DMS 273 (cell line): ENCODE measurements around the gene DMD.

ENCODE experiments used
- DNase-seq: peaks from one replicate; lab custom pipeline; 2025; ENCODE audit not compliant: unreplicated experiment; lab: John Stamatoyannopoulos, UW

The DMD gene

DNA sequence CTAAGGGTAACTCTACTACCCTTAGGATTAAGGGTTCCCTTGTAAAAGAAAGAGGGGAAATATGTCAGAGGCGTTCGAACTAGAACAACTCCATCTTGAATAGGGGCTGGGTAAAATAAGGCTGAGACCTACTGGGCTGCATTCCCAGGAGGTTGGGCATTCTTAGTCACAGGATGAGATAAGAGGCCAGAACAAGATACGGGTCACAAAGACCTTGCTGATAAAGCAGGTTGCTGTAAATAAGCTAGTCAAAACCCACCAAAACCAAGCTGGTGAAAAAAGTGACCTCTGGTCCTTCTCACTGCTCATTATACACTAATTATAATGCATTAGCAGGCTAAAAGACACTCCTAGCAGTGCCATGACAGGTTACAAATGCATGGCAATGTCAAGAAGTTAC is 922.0 kb downstream of the DMD start:
- DNase-seq: no peak

DNA sequence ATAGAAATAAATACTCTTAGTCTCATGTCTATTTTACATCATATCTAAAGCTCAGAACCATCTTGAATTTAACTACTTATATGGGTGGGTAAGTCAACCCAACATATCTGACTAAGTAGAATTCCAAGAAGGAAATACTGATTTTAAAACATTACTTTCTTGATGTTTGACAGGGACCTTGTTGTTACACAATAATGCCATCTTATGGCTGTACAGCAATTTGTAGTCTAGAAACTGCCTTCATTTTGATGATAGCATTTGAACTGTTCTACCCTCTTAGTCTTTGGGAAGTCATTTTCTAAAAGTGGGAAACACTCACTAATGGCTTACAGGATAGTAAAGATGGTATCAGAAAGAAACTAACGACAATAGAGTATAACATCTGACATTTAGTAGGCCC is 929.5 kb downstream of the DMD start:
- DNase-seq: no peak

DNA sequence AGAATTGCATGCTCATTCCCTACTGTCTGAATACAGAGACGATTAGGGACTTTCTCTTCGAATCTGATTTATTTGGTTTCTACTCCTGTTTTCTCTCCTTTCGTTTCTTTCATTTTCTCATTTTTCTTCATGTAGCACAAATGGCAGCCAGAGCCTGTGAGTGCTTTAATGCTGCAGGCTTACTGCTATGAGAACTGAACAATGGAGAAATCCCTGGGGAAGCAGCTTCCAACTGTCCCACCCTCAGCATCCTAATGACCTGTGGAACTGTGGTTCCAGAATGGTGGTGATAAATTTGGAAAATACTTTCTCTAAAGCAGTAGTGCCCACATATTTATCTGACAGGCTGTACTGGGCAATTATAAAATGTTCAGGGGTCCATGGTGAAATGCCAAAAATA is 930.4 kb downstream of the DMD start:
- DNase-seq: no peak

DNA sequence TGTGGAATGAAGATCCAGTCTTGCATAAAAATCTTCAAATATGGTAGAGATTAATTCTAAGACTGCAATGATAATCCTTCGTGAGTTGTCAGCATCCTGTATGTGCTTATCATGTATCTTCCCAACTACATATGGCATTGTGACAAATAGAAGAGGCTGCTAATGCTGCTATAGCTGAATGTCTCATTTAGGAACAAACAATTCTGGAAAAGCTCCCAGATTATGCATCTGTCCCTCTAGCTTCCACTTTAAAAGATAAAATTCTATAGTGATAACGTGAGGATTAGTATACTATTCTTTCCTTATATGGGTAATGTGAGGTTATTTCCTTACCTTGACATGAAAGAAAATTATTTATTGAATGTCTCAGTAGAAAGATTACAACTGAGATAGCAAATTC is 930.9 kb downstream of the DMD start:
- no peak for DNase-seq

DNA sequence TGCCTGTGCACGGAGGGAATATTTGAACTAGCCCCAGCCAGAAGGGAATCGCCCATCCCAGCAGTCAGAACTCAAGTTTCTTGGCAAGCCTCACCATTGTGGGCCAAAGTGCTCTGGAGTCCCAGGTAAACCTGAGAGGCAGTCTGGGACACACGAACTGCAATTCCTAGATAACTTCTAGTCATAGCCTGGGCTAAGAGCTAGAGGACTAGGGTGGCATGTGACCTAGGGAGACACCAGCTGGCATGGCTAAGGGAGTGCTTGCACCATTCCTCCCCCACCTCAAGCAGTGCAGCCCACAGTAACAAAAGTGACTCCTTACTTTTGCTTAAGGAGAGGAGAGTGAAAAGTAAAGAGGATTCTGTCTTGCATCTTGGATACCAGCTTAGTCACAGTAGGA is 935.2 kb downstream of the DMD start:
- no peak for DNase-seq

DNA sequence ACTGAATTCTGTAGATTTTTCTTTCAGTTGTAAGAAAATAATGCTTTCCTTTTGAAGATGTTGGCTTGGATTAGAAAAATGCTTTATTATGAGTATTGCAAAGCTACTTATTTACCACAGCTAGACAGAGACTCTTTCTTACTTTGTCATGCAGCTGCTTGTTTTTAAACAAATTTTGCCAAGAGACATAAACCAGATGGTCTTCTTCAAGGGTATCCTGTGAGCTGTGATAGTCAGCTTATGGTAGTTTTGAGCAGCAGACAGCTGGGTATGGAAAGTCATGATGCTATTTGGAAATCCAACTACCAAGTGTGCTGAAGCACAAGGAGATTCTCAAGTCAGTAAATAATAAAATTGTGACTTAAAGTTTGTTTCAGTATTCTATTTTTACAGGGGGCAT is 941.5 kb downstream of the DMD start:
- no peak for DNase-seq

DNA sequence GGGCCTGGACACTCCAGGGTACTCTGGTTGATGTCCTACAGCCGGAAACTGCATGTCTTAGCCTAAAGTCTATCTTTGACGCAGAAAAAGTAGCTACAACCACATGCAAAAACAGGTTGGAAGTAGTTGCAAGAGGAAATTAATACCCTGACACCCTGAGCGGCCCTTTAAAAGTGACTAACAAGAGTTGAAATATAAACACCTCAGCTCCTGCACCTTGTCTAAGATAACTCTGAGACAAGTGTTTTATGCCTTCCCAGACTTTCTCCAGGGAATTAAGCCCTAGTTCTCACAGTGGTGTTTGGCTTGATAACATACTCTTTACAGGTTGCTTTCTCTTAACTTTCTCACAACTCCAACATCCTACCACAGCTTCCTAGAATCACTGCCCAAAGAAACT is 943.1 kb downstream of the DMD start:
- no peak for DNase-seq

- DNase-seq: no peak
Measured at GRCh38 chrX:32267796-32268195, 943.6 kb downstream of the DMD start.

DNA sequence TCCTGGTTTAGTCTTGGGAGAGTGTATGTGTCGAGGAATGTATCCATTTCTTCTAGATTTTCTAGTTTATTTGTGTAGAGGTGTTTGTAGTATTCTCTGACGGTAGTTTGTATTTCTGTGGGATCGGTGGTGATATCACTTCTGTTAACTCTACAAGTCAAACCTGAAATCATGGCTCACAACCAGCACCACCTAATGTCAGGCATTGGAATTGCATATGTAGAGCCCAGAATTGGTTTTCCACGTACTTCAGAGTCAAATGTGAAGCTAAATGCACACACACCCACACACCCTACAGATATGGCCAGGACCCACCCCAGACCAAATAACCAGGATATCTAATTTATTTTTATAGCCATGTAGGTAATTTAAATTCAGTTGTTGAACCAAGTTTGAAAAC is 964.7 kb downstream of the DMD start:
- peak; percentile 58 for DNase-seq

DNA sequence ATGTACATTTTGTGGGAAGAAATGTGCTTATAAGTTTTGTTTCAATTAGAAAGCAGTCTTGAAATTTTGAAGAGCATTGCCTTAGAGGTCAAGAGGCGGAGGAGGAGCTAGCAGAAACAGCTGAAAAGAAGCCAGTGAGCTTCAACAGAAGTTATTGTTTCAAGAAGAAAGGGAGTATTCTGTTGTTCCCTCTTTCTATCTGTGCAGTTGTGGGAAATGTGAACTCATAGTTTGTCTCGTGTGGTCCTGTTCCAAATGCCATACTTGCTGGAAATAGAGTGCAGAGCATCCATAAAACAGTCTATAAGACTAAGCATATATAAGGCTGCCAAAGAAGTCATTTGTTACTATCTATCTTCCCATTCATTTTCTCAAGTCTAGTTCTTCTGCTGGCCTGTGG is 1015.7 kb downstream of the DMD start:
- no peak for DNase-seq

DNA sequence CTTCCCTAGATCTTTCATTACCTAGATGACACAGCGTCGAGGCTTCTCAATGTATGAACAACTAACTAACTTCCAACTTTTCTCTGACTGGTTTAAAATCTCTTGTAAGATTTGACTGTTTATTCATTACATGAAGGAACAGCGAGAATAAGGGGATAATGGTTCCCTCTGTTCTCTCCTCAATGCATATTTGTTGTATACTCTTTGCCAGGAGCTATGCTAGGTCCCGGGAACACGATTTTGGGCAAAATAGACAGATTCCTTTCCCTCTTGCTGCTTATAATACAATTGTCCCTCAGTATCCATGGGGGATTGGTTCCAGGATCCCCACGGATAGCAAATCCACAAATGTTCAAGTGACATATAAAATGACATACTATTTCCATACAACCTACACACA is 1020.0 kb downstream of the DMD start:
- no peak for DNase-seq

- no peak for DNase-seq
Measured at GRCh38 chrX:32185160-32185559, 1026.2 kb downstream of the DMD start.

- no peak for DNase-seq
Measured at GRCh38 chrX:32183066-32183465, 1028.3 kb downstream of the DMD start.

DNA sequence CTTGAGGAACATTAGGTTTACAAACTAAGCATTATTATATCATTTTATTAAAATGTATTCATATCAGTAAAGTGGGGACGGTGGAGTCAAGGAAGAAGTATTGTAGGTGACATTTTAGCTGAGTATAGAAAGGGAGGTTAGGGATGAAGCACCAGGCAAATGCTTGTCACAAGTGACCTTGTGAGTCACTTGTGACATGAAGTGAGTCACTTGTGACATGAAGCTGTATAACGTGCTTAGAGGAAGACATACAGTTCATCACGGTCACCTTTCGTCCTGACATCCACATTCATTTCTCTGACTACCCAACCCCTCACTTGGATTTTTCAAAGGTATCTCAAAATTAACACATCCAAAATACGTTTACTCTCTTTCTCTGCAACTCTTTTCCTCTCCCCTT is 1034.8 kb downstream of the DMD start:
- no peak for DNase-seq

- no peak for DNase-seq
Measured at GRCh38 chrX:32170481-32170880, 1040.9 kb downstream of the DMD start.

GRCh38 chrX:32155044-32155638 is 1056.2 kb downstream of the DMD start:
- DNase-seq: no peak

GRCh38 chrX:32153585-32153984 is 1057.8 kb downstream of the DMD start:
- DNase-seq: no peak

GRCh38 chrX:32150141-32150540 is 1061.2 kb downstream of the DMD start:
- DNase-seq: no peak

- DNase-seq: no peak
Measured at GRCh38 chrX:32141841-32142240, 1069.5 kb downstream of the DMD start.

DNA sequence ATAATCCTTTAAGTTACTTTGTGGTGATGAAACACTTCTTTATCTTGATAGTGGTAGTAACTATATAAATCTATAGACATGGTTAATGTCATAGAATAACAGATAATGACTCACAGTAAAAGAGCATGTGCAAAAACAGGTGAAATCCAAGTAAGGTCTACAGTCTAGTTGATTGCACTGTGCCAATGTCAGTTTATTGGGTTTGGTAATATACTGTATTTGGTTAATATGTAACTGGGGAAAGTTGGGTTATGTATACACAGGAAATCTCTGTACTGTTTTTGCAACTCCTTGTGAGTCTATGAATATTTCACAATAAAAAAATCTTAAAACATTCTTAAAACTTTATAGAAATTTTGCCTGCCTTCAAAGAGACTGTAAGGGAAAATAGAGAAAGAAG is 1071.9 kb downstream of the DMD start:
- no peak for DNase-seq

- DNase-seq: no peak
Measured at GRCh38 chrX:32137525-32137924, 1073.8 kb downstream of the DMD start.

DNA sequence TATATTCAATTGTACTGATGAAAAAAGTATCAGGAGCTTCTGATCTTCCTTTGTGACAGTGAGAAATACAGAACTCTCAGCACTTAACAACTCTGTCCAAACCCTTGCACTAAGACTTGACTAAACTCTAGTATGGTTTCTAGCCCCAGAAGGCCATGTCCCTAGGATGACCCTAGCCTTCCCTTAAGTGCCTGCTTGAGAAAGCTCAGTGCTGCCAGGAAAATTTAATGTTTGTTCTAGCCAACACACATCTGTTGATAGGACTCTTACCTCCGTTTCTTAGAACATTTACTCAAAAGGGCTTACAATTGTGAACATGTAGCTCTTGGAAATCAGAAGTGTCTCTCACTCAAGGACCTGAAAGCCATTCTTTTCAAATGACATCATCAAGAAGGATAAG is 1084.4 kb downstream of the DMD start:
- DNase-seq: no peak

DNA sequence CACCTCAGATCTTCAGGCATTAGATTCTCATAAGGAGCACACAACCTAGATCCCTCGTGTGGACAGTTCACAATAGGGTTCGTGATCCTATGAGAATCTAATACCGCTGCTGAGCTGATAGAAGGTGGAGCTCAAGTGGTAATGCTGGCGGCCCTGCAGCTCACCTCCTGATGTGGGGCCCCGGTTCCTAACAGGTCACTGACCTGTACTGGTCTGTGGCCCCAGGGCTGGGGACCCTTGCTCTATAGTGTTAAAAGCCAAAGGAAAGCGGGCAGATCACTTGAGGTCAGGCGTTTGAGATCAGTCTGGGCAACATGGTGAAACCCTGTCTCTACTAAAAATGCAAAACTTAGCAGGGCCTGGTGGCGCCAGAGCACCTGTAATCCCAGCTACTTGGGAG is 1092.5 kb downstream of the DMD start:
- DNase-seq: no peak

GRCh38 chrX:32116047-32116446 is 1095.3 kb downstream of the DMD start:
- no peak for DNase-seq
